H1 (cell line): Measurements from ENCODE around the gene ADARB2.

Source experiments
- NANOG ChIP-seq: IDR thresholded peaks from 2 replicates; pipeline ENCODE4 v1.6.1; 2011; ENCODE audit warnings: low read length, low read depth, mild to moderate bottlenecking, inconsistent platforms; ENCODE audit not compliant: insufficient read depth, poor library complexity, severe bottlenecking
- POLR2A ChIP-seq, 2 experiments: IDR thresholded peaks; 1 replicate in 1 of 2; 2 replicates in 1 of 2; pipeline ENCODE4 v1.6.1; 2011; ENCODE audit warnings: low read depth in 2 of 2, low read length in 2 of 2, mild to moderate bottlenecking in 2 of 2; ENCODE audit errors: control extremely low read depth in 1 of 2
- RFX5 ChIP-seq: IDR thresholded peaks from 2 replicates; pipeline ENCODE4 v1.6.1; 2011; ENCODE audit warnings: low read depth, low read length, improper control_type of control experiment, borderline replicate concordance
- SIN3A ChIP-seq, 2 experiments: IDR thresholded peaks in 1 of 2; conservative IDR thresholded peaks in 1 of 2; 2 replicates each; pipeline ENCODE4 v1.6.1; 2011 to 2012; ENCODE audit warnings: low read length in 2 of 2, improper control_type of control experiment in 1 of 2, low read depth in 1 of 2, mild to moderate bottlenecking in 1 of 2
- SP1 ChIP-seq: IDR thresholded peaks from 2 replicates; pipeline ENCODE4 v1.6.1; 2011; ENCODE audit warnings: low read depth, low read length
- YY1 ChIP-seq: IDR thresholded peaks from 2 replicates; pipeline ENCODE4 v1.6.1; 2011; ENCODE audit warnings: low read depth, mild to moderate bottlenecking, low read length
- TF ChIP-seq, protein P1 (sequence below), 3 experiments: IDR thresholded peaks; 1 replicate in 2 of 3; 2 replicates in 1 of 3; pipeline versions ENCODE4 v1.5.1 to v1.6.1; 2011; ENCODE audit warnings: low read length in 3 of 3, mild to moderate bottlenecking in 3 of 3, inconsistent platforms in 2 of 3, low read depth in 1 of 3, moderate library complexity in 1 of 3; ENCODE audit not compliant: insufficient read depth in 1 of 3; ENCODE audit errors: control extremely low read depth in 1 of 3

DNA sequence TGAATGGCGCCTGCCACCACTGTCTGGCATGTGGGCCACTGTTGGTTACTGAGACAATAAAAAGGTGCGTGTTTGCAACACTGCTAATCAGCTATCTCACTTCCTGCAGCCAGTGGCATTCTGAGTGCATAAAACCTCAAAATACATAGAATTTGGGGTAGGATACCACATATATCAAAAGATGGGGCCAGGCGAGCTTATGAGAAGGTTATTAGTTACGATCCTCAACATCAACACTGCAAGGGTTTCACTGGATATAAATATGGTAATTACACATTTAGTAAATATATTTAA is 480.9 kb downstream of the ADARB2 start:
- TF ChIP-seq POLR2A (IDR thresholded peaks at IDR 0.05; ENCODE audit: control extremely low read depth in 1 of 2, low read depth in 2 of 2, low read length in 2 of 2) (no peak), SIN3A (conservative IDR thresholded peaks at IDR 0.05 in 1 of 2, IDR thresholded peaks at IDR 0.05 in 1 of 2; ENCODE audit: low read depth in 1 of 2, low read length in 2 of 2) (no peak), NANOG (no peak), RFX5 (no peak), YY1 (no peak), SP1 (no peak)
- TF ChIP-seq, protein P1, sequence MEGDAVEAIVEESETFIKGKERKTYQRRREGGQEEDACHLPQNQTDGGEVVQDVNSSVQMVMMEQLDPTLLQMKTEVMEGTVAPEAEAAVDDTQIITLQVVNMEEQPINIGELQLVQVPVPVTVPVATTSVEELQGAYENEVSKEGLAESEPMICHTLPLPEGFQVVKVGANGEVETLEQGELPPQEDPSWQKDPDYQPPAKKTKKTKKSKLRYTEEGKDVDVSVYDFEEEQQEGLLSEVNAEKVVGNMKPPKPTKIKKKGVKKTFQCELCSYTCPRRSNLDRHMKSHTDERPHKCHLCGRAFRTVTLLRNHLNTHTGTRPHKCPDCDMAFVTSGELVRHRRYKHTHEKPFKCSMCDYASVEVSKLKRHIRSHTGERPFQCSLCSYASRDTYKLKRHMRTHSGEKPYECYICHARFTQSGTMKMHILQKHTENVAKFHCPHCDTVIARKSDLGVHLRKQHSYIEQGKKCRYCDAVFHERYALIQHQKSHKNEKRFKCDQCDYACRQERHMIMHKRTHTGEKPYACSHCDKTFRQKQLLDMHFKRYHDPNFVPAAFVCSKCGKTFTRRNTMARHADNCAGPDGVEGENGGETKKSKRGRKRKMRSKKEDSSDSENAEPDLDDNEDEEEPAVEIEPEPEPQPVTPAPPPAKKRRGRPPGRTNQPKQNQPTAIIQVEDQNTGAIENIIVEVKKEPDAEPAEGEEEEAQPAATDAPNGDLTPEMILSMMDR (IDR thresholded peaks at IDR 0.05; ENCODE audit: control extremely low read depth in 1 of 3, insufficient read depth in 1 of 3, low read depth in 1 of 3, low read length in 3 of 3), result no peak
